ENCODE data around the gene LRPAP1. TPM values are rescaled to one million over a fixed set of nuclear protein-coding genes. Genes with fewer than 3 reads are reported as not detected.

The LRPAP1 gene
- total RNA-seq, 2 donors from 2014 or later, result 157 to 214 TPM

DNA sequence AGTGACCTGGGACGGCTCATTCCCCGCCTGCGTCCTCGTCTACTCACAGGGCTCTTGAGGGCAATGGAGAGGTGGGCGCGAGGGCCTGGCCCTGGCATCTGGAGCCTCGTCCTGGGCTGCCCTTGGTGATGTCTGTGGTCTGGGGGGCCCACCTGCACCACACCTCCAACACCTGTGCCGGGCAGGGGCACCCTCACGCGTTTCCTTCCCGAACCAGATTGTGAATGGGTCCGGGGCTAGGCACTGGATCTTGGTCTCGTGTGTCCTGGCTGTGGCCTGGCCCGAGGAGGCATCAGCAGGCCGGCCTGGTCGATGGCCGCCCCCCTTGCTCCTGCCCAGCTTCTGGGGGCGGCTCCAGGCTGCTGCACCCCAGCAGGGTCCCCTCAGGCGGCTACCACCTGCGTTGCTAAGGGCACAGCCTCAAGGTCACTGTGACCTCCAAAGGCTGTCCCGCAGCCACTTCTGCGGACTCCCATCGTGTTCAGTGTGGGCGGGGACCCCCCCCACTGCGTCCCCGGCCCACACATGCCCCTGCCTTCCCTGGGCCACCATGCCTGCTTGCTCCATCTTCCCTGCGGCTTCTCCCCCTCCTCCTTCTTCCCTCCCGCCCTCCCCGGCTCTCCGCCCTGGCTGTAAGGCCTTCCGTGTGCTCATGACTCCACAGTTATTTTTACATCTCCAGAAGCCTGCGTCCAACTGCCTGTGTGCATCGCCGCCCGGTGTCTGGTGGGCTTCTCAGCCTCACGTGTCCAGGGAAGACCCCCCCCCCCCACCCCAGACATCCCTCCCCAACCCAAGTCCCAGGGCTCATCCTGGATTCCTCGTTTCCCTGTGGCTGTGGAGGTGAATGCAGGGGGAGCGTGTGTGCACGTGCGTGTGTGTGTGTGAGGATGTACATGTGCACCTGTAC, 65.3 kb downstream of the LRPAP1 start:
- intact Hi-C loops (cut with DNase I), result no loop called here
- no peak for DNase-seq
- Histone ChIP-seq H3K27me3 (peaks cover 23% of the 10 kb centered on the region), H3K4me3 (no peak overlapping the region), H3K9me3 (no peaks in the 10 kb centered on the region), H3K4me1 (no peaks in the 10 kb centered on the region), H3K36me3 (no peaks in the 10 kb centered on the region), H3K9ac (ENCODE audit: low read depth in 2 of 2, low read length in 2 of 2) (no peak overlapping the region), H3K27ac (no peak overlapping the region)
- TF ChIP-seq, protein P1, sequence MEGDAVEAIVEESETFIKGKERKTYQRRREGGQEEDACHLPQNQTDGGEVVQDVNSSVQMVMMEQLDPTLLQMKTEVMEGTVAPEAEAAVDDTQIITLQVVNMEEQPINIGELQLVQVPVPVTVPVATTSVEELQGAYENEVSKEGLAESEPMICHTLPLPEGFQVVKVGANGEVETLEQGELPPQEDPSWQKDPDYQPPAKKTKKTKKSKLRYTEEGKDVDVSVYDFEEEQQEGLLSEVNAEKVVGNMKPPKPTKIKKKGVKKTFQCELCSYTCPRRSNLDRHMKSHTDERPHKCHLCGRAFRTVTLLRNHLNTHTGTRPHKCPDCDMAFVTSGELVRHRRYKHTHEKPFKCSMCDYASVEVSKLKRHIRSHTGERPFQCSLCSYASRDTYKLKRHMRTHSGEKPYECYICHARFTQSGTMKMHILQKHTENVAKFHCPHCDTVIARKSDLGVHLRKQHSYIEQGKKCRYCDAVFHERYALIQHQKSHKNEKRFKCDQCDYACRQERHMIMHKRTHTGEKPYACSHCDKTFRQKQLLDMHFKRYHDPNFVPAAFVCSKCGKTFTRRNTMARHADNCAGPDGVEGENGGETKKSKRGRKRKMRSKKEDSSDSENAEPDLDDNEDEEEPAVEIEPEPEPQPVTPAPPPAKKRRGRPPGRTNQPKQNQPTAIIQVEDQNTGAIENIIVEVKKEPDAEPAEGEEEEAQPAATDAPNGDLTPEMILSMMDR (IDR thresholded peaks at IDR 0.05), result no peak

DNA sequence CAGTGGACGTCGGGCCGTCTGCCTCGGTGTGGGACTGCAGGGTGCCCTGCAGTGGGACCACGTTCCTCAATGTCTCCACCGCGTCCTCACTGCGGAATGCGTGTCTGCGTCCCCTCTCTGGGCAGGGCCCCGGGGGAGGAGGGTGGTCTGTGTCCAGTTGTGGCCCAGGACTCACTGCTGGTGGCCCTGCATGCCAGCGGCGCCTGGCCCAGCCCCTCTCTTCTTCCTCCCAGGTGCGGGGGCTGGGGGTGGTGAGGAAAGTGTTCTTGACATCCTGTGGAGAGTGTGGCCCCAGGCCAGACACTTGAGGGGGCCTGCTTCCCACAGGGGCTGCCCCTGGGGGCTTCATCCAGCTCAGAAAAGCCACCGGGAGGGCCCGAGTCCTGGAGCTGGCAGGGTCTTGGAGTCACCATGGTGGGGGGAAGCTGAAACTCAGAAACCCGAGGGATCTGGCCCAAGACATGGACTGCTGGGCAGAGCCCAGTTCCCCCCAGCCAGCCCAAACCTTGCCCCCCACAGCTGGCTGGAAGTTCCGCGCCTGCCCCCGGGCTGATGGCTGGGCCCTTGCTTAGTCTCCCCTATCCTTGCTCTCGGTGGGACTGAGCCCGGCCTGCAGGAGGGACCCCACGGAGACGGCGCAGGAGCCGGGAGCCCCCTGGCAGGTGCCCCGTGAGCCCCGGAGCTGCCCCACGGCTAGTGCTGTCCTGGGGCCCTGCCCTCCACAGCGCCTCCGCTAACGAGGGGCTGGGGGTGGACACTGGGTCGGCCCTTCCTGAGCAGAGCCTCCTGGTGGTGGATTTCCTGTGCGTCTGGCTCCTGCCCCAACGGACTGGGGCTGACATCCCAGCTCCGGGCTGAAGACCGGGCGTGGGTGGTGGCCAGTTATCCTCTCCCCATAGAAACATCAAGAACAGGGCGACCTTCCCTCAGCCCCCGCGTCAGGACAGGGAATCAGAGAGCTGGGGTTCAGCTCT, 66.2 kb downstream of the LRPAP1 start:
- DNase-seq, result no peak
- TF ChIP-seq, protein P1 (IDR thresholded peaks at IDR 0.05), result no peak
- Histone ChIP-seq H3K4me3 (no peak overlapping the region), H3K27me3 (peaks cover 24% of the 10 kb centered on the region), H3K4me1 (peaks cover 4% of the 10 kb centered on the region), H3K27ac (no peak overlapping the region), H3K9ac (ENCODE audit: low read depth in 2 of 2, low read length in 2 of 2) (no peak overlapping the region), H3K9me3 (no peaks in the 10 kb centered on the region), H3K36me3 (no peaks in the 10 kb centered on the region)
- intact Hi-C loops (cut with DNase I), result no loop called here

DNA sequence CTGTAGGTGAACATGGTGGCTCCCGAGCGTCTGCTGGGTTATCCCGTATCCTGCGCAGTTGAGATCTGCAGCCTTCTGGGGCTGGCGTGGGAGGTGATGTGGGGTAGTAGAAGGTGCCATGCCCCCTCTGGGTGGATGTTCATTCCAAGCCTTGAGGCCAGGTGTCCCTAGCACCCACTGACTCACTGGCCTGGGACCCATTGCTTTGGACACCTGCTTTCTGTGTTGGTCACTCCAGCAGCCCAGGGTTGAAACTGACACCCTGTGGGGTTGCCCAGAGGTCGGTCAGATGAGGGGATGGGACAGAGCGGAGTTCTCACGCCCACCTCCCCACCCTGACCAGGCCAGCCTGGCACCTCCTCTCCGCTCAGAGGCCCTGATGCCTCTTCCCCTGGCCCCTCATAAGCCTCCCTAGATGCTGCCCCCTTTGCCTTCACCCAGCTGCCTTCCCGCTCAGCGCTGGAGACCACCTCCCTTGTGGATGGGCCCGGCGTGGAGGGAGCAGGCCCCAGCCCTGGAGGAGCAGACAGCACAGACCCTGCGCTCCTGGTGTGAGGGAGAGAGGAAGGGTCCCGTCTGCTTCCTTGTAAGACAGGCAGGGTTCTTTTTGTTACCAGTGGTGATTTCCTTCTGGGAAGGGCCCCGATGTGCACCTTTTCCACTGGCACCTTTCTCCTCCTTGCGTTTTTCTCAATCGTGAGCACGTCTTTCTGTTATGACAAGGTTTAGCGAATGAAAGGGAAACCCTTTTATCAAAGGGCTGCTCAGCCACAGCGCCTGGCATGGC, 67.1 kb downstream of the LRPAP1 start:
- intact Hi-C loops (cut with DNase I), result no loop called here
- TF ChIP-seq, protein P1 (IDR thresholded peaks at IDR 0.05), result no peak
- Histone ChIP-seq H3K27ac (no peak overlapping the region), H3K27me3 (peaks cover 24% of the 10 kb centered on the region), H3K4me1 (peaks cover 4% of the 10 kb centered on the region), H3K9ac (ENCODE audit: low read depth in 2 of 2, low read length in 2 of 2) (no peak overlapping the region), H3K9me3 (no peaks in the 10 kb centered on the region), H3K36me3 (no peaks in the 10 kb centered on the region), H3K4me3 (no peak overlapping the region)
- DNase-seq, result no peak

DNA sequence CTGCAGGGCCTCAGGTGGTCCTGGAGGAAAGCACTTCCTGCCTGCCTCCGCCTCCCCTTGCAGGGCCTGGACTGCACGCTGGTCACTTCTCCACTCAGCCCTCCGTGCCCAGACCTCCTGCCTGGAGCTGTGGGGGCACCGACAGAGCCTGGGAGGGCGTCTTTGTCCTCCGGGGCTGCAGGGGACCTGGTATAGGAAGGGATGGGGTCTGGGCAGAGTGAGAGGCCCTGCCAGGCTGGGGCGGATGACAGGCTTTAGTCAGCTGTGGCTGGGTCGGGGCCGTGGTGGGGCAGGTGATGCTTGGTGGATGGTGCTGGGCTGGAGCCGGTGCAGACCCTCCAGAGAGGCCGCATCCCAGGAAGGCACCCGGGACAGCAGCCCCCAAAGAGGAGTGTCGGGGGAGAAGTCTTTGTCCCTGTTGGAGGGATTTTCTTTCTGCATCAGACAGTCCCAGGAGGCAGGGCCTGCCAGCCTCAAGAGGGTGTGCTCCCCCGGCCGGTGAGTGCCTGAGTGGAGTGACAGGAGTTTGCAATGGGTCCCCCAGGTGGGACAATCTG, 67.8 kb downstream of the LRPAP1 start:
- Histone ChIP-seq H3K36me3 (no peaks in the 10 kb centered on the region), H3K9me3 (no peaks in the 10 kb centered on the region), H3K27ac (no peak overlapping the region), H3K4me1 (peaks cover 4% of the 10 kb centered on the region), H3K27me3 (peaks cover 24% of the 10 kb centered on the region), H3K9ac (ENCODE audit: low read depth in 2 of 2, low read length in 2 of 2) (no peak overlapping the region), H3K4me3 (no peak overlapping the region)
- intact Hi-C loops (cut with DNase I), result no loop called here
- TF ChIP-seq, protein P1 (IDR thresholded peaks at IDR 0.05), result no peak
- no peak for DNase-seq
